ENCODE data around the gene ZNF827. TPM values are rescaled to one million over a fixed set of nuclear protein-coding genes. Genes with fewer than 3 reads are reported as not detected.

The ZNF827 gene
- total and polyA plus RNA-seq, 11 donors, result 4.5 to 30.1 (median 18.1) TPM

GRCh38 chr4:145866991-145867390 lies 71.6 kb downstream of the ZNF827 start:
- no peak overlapping the region for H3K4me3 ChIP-seq
- intact Hi-C loops (cut with DNase I), result no loop called here
- no peaks in the 10 kb centered on the region for H3K9me3 ChIP-seq
- 49 to 64% (median 59%) methylated on average over 4 of the region's 4 CpGs for WGBS, 4 donors
- H3K4me1 ChIP-seq, result peaks cover 0 to 32% (median 10%) of the 10 kb centered on the region in 12 donors
- H3K27me3 ChIP-seq, result no peaks in the 10 kb centered on the region
- no peak for DNase-seq
- H3K27ac ChIP-seq, result no peak overlapping the region
- ATAC-seq, result no peak
- TF ChIP-seq CTCF (IDR thresholded peaks at IDR 0.05) (no peak), POLR2A (IDR thresholded peaks at IDR 0.05) (no peak)
- H3K36me3 ChIP-seq, result no peaks in the 10 kb centered on the region

DNA sequence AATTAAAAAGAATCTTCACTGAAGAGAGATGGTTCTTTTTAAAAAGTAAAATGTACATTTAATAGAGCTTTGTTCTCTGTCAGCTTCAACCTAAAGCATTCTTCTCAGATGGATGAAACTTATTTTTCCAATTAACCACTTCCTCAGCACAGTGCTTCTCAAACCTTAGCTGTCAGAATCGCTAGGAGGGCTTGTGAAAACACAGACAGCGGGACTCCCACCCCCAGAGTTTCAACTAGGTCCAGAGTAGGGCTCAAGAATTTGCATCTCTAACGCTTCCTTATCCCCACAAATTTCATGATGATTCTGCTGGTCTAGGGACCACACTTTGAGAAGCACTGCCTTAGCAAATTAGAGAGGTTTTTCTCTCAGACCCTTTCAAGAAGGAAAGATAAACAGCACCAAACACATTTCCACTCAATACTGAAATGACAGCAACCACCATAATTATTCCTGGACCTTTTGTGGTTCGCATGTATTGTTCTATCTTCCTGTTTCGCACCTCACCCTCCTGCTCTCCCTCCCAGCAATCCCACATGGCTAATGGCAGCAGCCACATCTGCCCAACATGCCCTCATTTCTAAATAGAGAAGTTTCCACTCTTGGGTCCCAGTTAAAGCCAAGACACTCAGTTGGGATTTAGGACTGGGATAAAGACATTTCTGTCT lies 73.2 kb downstream of the ZNF827 start:
- Histone ChIP-seq H3K4me1 (peaks cover 0 to 32% (median 10%) of the 10 kb centered on the region in 12 donors), H3K36me3 (peaks cover 0 to 3% (median 0%) of the 10 kb centered on the region in 9 donors), H3K27ac (no peak overlapping the region), H3K27me3 (no peaks in the 10 kb centered on the region), H3K4me3 (no peak overlapping the region), H3K9me3 (no peaks in the 10 kb centered on the region)
- intact Hi-C loops (cut with DNase I), result no loop called here
- WGBS, 4 donors, result 87 to 92% (median 91%) methylated on average over 5 of the region's 5 CpGs
- ATAC-seq (no peak), DNase-seq (no peak)
- no peak for TF ChIP-seq POLR2A (IDR thresholded peaks at IDR 0.05)
- TF ChIP-seq CTCF (IDR thresholded peaks at IDR 0.05), result no peak

- no peak for ATAC-seq
- TF ChIP-seq POLR2A (IDR thresholded peaks at IDR 0.05) (no peak), CTCF (IDR thresholded peaks at IDR 0.05) (no peak)
- WGBS, 4 donors, result 90 to 95% (median 93%) methylated on average over 2 of the region's 2 CpGs
- Histone ChIP-seq H3K27ac (no peak overlapping the region), H3K4me3 (no peak overlapping the region), H3K4me1 (peaks cover 0 to 30% (median 6%) of the 10 kb centered on the region in 12 donors), H3K27me3 (no peaks in the 10 kb centered on the region), H3K9me3 (no peaks in the 10 kb centered on the region), H3K36me3 (peaks cover 0 to 4% (median 0%) of the 10 kb centered on the region in 9 donors)
- intact Hi-C loops (cut with DNase I), result no loop called here
- no peak for DNase-seq
Observed at GRCh38 chr4:145863191-145863590, 75.4 kb downstream of the ZNF827 start.

- Histone ChIP-seq H3K27me3 (no peaks in the 10 kb centered on the region), H3K27ac (no peak overlapping the region), H3K4me1 (peaks cover 0 to 17% (median under 1%) of the 10 kb centered on the region in 12 donors), H3K9me3 (no peaks in the 10 kb centered on the region), H3K36me3 (peaks cover 0 to 4% (median 0%) of the 10 kb centered on the region in 9 donors), H3K4me3 (no peak overlapping the region)
- intact Hi-C loops (cut with DNase I), result no loop called here
- ATAC-seq (no peak), DNase-seq (no peak)
- WGBS, 4 donors, result 87 to 94% (median 90%) methylated on average over 16 of the region's 16 CpGs
- TF ChIP-seq POLR2A (IDR thresholded peaks at IDR 0.05), result no peak
- no peak for TF ChIP-seq CTCF (IDR thresholded peaks at IDR 0.05)
Observed at GRCh38 chr4:145861336-145862318, 77.0 kb downstream of the ZNF827 start.
